Activated CD4-positive, alpha-beta memory T cell treated with anti-CD3 and anti-CD28 coated beads, Interleukin-2, amount 10 ng/mL, durations not matched to agents 7 days and 5 days (primary cell): ENCODE measurements around the gene LUZP1. TPM values are rescaled to one million over a fixed set of nuclear protein-coding genes. Genes with fewer than 3 reads are reported as not detected.
"Not testable (repeated sequence)": the region's sequence is repeated elsewhere in the genome, so short reads cannot be mapped to it uniquely, and the experiment has no call there.

ENCODE experiments used
- CTCF ChIA-PET: fragments of 350-600 bp; sonication (Branson Sonifier 250); formaldehyde crosslinking; loops from one replicate; lab custom pipeline; 2021; ENCODE audit warnings: antibody characterized with exemption, inconsistent platforms; lab: Charles Lee
- POLR2A ChIA-PET: fragments of 350-600 bp; sonication (Branson Sonifier 250); formaldehyde crosslinking; loops from one replicate; lab custom pipeline; 2021; ENCODE audit warnings: antibody characterized with exemption; lab: Charles Lee
- DNase-seq: peaks from one replicate; pipeline ENCODE4 v3.0.0-alpha.2; 2020
- H3K27ac Mint-ChIP-seq: one replicate; pipeline ENCODE4 v1.8.0; 2021; ENCODE audit warnings: mild to moderate bottlenecking, mixed read lengths
- H3K27me3 Mint-ChIP-seq: one replicate; pipeline ENCODE4 v1.8.0; 2021; ENCODE audit warnings: mixed read lengths
- H3K36me3 Mint-ChIP-seq: one replicate; pipeline ENCODE4 v1.8.0; 2021; ENCODE audit warnings: low read depth, mixed read lengths
- H3K4me1 Mint-ChIP-seq: one replicate; pipeline ENCODE4 v1.8.0; 2021; ENCODE audit warnings: mixed read lengths
- H3K4me3 Mint-ChIP-seq: one replicate; pipeline ENCODE4 v1.8.0; 2021; ENCODE audit warnings: mild to moderate bottlenecking, mixed read lengths
- H3K9me3 Mint-ChIP-seq: one replicate; pipeline ENCODE4 v1.8.0; 2021; ENCODE audit warnings: mixed read lengths
- total RNA-seq, 2 experiments: library from RNA; stranded (reverse); gene quantifications; one replicate each; pipeline ENCODE4 v1.2.3, GENCODE V29; 2021

LUZP1 gene
- total RNA-seq, 2 experiments from 2014 or later: 19.4 to 21.8 TPM

- no peak overlapping the region for H3K27ac Mint-ChIP-seq
- H3K4me3 Mint-ChIP-seq: no peak overlapping the region
- no peaks in the 10 kb centered on the region for H3K9me3 Mint-ChIP-seq
- no peaks in the 10 kb centered on the region for H3K4me1 Mint-ChIP-seq
- POLR2A ChIA-PET: no interaction called here
- no peaks in the 10 kb centered on the region for H3K36me3 Mint-ChIP-seq
- H3K27me3 Mint-ChIP-seq: peaks cover 6% of the 10 kb centered on the region
- no peak for DNase-seq
- CTCF ChIA-PET: no interaction called here
Observed at GRCh38 chr1:23202263-23202749, 33.6 kb upstream of the LUZP1 start.

GRCh38 chr1:23200883-23201282 lies 32.2 kb upstream of the LUZP1 start:
- no peaks in the 10 kb centered on the region for H3K36me3 Mint-ChIP-seq
- no peak overlapping the region for H3K27ac Mint-ChIP-seq
- DNase-seq: no peak
- H3K4me3 Mint-ChIP-seq: no peak overlapping the region
- H3K9me3 Mint-ChIP-seq: no peaks in the 10 kb centered on the region
- H3K4me1 Mint-ChIP-seq: no peaks in the 10 kb centered on the region
- ChIA-PET POLR2A (no interaction called here), CTCF (interaction anchor here (2.2 kb wide), 1 partner anchor 16 kb away, joined by 7 read pairs; no protein-coding TSS in a partner anchor)
- H3K27me3 Mint-ChIP-seq: peaks cover 6% of the 10 kb centered on the region

GRCh38 chr1:23198373-23198772 lies 29.7 kb upstream of the LUZP1 start:
- H3K27me3 Mint-ChIP-seq: peaks cover 6% of the 10 kb centered on the region
- no peaks in the 10 kb centered on the region for H3K36me3 Mint-ChIP-seq
- no peak for DNase-seq
- H3K9me3 Mint-ChIP-seq: no peaks in the 10 kb centered on the region
- ChIA-PET CTCF (interaction anchor here (3.8 kb wide), 1 partner anchor 14 kb away, joined by 23 read pairs; no protein-coding TSS in a partner anchor), POLR2A (no interaction called here)
- no peaks in the 10 kb centered on the region for H3K4me1 Mint-ChIP-seq
- no peak overlapping the region for H3K27ac Mint-ChIP-seq
- H3K4me3 Mint-ChIP-seq: no peak overlapping the region

- no peaks in the 10 kb centered on the region for H3K4me1 Mint-ChIP-seq
- CTCF ChIA-PET: interaction anchor here (1.3 to 3.8 kb wide), 2 partner anchors 13 to 97 kb away, joined by 3 to 23 read pairs; no protein-coding TSS in a partner anchor
- no peak for DNase-seq
Observed at GRCh38 chr1:23196627-23197328, 28.1 kb upstream of the LUZP1 start.

GRCh38 chr1:23194119-23194984 lies 25.7 kb upstream of the LUZP1 start:
- ChIA-PET POLR2A (no interaction called here), CTCF (interaction anchor here (3.8 kb wide), 1 partner anchor 10 kb away, joined by 23 read pairs; no protein-coding TSS in a partner anchor)
- no peak overlapping the region for H3K4me3 Mint-ChIP-seq
- no peak for DNase-seq
- no peaks in the 10 kb centered on the region for H3K9me3 Mint-ChIP-seq
- no peaks in the 10 kb centered on the region for H3K4me1 Mint-ChIP-seq
- no peaks in the 10 kb centered on the region for H3K36me3 Mint-ChIP-seq
- peaks cover 13% of the 10 kb centered on the region for H3K27me3 Mint-ChIP-seq
- H3K27ac Mint-ChIP-seq: no peak overlapping the region

More at GRCh38 chr1:23196627-23197328, 28.1 kb upstream of the LUZP1 start:
- Mint-ChIP-seq H3K36me3 (no peaks in the 10 kb centered on the region), H3K9me3 (no peaks in the 10 kb centered on the region), H3K4me3 (no peak overlapping the region), H3K27me3 (peaks cover 7% of the 10 kb centered on the region), H3K27ac (no peak overlapping the region)
- POLR2A ChIA-PET: no interaction called here

GRCh38 chr1:23193391-23194118 lies 24.9 kb upstream of the LUZP1 start:
- ChIA-PET POLR2A (no interaction called here), CTCF (interaction anchor here (0.8 to 1.0 kb wide), 2 partner anchors 9 to 95 kb away, joined by 3 to 4 read pairs; no protein-coding TSS in a partner anchor)
- Mint-ChIP-seq H3K4me3 (no peak overlapping the region), H3K27ac (no peak overlapping the region), H3K4me1 (no peaks in the 10 kb centered on the region), H3K9me3 (no peaks in the 10 kb centered on the region), H3K27me3 (peaks cover 12% of the 10 kb centered on the region), H3K36me3 (no peaks in the 10 kb centered on the region)
- DNase-seq: no peak

- Mint-ChIP-seq H3K4me3 (no peak overlapping the region), H3K36me3 (no peaks in the 10 kb centered on the region), H3K9me3 (no peaks in the 10 kb centered on the region), H3K27ac (no peak overlapping the region), H3K4me1 (no peaks in the 10 kb centered on the region), H3K27me3 (peaks cover 10% of the 10 kb centered on the region)
- POLR2A ChIA-PET: no interaction called here
- CTCF ChIA-PET: interaction anchor here (0.8 to 1.0 kb wide), 2 partner anchors 92 to 97 kb away, joined by 3 read pairs; no protein-coding TSS in a partner anchor
- DNase-seq: no peak
Observed at GRCh38 chr1:23191199-23191598, 22.5 kb upstream of the LUZP1 start.

- CTCF ChIA-PET, H3K27ac Mint-ChIP-seq, H3K9me3 Mint-ChIP-seq, DNase-seq, POLR2A ChIA-PET, H3K4me3 Mint-ChIP-seq, H3K4me1 Mint-ChIP-seq, H3K36me3 Mint-ChIP-seq: not testable (repeated sequence)
- H3K27me3 Mint-ChIP-seq: peaks cover 11% of the 10 kb centered on the region
Observed at GRCh38 chr1:23188936-23189452, 20.3 kb upstream of the LUZP1 start.

GRCh38 chr1:23188434-23188884 lies 19.8 kb upstream of the LUZP1 start:
- H3K4me1 Mint-ChIP-seq: peaks cover 8% of the 10 kb centered on the region
- H3K9me3 Mint-ChIP-seq: no peaks in the 10 kb centered on the region
- DNase-seq: no peak
- no peak overlapping the region for H3K4me3 Mint-ChIP-seq
- ChIA-PET CTCF (interaction anchor here (1.4 to 7.7 kb wide), 2 partner anchors 10 to 94 kb away, joined by 5 to 87 read pairs; no protein-coding TSS in a partner anchor), POLR2A (no interaction called here)
- peaks cover 12% of the 10 kb centered on the region for H3K27me3 Mint-ChIP-seq
- no peaks in the 10 kb centered on the region for H3K36me3 Mint-ChIP-seq
- H3K27ac Mint-ChIP-seq: no peak overlapping the region

GRCh38 chr1:23187637-23188036 lies 19.0 kb upstream of the LUZP1 start:
- H3K36me3 Mint-ChIP-seq: no peaks in the 10 kb centered on the region
- POLR2A ChIA-PET: interaction anchor here (0.6 kb wide), 1 partner anchor 24 kb away, joined by 3 read pairs; no protein-coding TSS in a partner anchor

GRCh38 chr1:23185381-23185780 lies 16.7 kb upstream of the LUZP1 start:
- Mint-ChIP-seq H3K36me3 (no peaks in the 10 kb centered on the region), H3K4me3 (no peak overlapping the region), H3K27me3 (peaks cover 14% of the 10 kb centered on the region), H3K27ac (no peak overlapping the region), H3K9me3 (no peaks in the 10 kb centered on the region), H3K4me1 (peaks cover 8% of the 10 kb centered on the region)
- POLR2A ChIA-PET: interaction anchor here (0.8 to 4.6 kb wide), 5 partner anchors 73 to 165 kb away, joined by 3 to 39 read pairs (median 5); no protein-coding TSS in a partner anchor
- no peak for DNase-seq
- CTCF ChIA-PET: interaction anchor here (0.8 to 14.5 kb wide), 34 partner anchors 7 to 218 kb away, joined by 3 to 393 read pairs (median 5); partner anchors contain the start of genes HNRNPR and LUZP1

More at GRCh38 chr1:23187637-23188036, 19.0 kb upstream of the LUZP1 start:
- no peak for DNase-seq
- Mint-ChIP-seq H3K4me1 (peaks cover 8% of the 10 kb centered on the region), H3K27me3 (peaks cover 15% of the 10 kb centered on the region), H3K27ac (no peak overlapping the region), H3K9me3 (no peaks in the 10 kb centered on the region), H3K4me3 (no peak overlapping the region)
- CTCF ChIA-PET: interaction anchor here (1.2 to 14.5 kb wide), 4 partner anchors 10 to 94 kb away, joined by 3 to 393 read pairs (median 46); no protein-coding TSS in a partner anchor
